ENCODE measurements around the gene MIF4GD.
"Not testable (repeated sequence)": the region's sequence is repeated elsewhere in the genome, so short reads cannot be mapped to it uniquely, and the experiment has no call there.

Gene MIF4GD

DNA sequence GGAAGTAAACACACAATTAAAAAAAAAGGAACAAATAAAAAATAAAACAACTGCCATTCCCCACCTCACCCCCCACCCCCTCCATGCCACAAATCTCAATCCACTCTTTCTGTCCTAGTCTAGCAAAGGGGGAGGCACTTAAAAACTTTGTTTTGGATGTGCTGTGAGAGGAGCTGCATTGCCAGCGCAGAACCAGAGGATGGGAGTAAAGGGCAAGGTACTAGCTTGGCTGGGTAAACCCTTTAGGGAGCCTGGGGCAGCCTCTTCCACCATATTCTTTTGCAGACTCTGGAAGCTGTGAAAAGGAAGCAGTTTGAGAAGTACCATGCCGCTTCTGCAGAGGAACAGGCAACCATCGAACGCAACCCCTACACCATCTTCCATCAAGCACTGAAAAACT lies 8.0 kb downstream of the MIF4GD start:
- TF ChIP-seq, protein P1, sequence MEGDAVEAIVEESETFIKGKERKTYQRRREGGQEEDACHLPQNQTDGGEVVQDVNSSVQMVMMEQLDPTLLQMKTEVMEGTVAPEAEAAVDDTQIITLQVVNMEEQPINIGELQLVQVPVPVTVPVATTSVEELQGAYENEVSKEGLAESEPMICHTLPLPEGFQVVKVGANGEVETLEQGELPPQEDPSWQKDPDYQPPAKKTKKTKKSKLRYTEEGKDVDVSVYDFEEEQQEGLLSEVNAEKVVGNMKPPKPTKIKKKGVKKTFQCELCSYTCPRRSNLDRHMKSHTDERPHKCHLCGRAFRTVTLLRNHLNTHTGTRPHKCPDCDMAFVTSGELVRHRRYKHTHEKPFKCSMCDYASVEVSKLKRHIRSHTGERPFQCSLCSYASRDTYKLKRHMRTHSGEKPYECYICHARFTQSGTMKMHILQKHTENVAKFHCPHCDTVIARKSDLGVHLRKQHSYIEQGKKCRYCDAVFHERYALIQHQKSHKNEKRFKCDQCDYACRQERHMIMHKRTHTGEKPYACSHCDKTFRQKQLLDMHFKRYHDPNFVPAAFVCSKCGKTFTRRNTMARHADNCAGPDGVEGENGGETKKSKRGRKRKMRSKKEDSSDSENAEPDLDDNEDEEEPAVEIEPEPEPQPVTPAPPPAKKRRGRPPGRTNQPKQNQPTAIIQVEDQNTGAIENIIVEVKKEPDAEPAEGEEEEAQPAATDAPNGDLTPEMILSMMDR (conservative IDR thresholded peaks at IDR 0.05): no peak
- H3K27ac ChIP-seq: no peak overlapping the region

DNA sequence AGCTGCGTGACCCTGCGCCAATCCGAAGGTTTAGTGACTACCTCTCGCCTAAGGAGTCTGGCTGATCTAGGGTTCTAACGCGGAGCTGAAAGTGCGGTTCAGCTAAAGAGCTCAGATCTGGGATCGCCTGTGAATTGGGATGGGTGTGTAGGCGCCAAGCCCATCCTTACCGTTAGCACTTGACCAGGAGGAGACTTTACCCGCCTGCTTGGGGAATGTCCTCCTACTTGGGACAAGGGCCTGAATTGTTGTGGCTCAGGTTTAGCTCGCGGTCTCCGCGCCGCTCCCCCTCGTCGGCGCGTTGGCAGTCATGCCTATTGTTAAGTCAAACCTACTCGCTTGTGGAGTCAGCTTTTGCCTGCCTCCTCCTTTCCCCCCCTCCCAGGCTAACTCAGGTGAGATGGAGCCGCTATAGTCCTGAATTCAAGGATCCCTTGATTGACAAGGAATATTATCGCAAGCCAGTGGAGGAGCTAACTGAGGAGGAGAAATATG lies 8.9 kb downstream of the MIF4GD start:
- TF ChIP-seq, protein P1 (conservative IDR thresholded peaks at IDR 0.05): no peak
- H3K27ac ChIP-seq: peak overlapping the region; percentile 97

GRCh38 chr17:75261336-75262111 lies 9.5 kb downstream of the MIF4GD start, which contains the start of the genes GGA3 and MRPS7:
Gene GGA3 (minus strand): TSS chr17:75261606. CDS start chr17:75261587, 19 bp downstream.
Gene MRPS7 (plus strand): TSS chr17:75261879. CDS start chr17:75261901, 22 bp downstream.
- peak within 1 kb of the TSS; percentile 97 for H3K27ac ChIP-seq
- TF ChIP-seq, protein P1 (conservative IDR thresholded peaks at IDR 0.05): no peak

DNA sequence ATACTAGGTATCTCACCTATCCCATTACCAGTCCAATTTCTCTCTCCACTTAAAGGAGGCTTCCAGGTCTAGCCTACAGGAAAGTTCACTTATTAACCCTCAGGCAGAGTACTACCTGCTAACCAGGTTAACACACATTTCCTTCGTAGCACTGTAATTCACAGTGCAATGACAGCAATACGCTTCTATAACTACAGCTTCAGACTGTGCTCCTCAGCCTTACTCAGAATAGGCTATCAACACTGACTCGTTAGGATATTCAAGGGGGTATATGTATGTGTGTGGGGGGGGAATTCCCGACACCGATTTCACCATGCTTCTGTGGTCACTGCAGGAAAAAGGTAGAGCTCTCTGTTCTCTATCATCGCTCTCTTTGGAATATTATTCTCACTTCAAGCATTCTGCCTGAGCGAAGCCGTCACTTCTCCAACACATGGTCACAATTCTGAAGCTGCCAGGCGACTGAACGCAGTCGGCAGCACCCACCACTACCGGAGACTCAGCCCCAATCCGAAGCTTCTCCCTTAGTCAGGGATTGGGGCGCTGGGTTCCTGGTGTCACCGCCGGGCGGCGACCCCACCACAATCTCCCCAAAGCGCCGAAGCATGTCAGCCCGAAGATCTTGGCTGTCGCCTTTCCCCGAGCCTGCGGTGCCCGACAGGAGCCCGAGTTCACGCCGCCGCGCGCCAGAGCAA lies 10.2 kb downstream of the MIF4GD start:
- peak overlapping the region; percentile 97 for H3K27ac ChIP-seq
- TF ChIP-seq, protein P1 (conservative IDR thresholded peaks at IDR 0.05): no peak

GRCh38 chr17:75257228-75257627 lies 13.8 kb downstream of the MIF4GD start:
- not testable (repeated sequence) for H3K27ac ChIP-seq

DNA sequence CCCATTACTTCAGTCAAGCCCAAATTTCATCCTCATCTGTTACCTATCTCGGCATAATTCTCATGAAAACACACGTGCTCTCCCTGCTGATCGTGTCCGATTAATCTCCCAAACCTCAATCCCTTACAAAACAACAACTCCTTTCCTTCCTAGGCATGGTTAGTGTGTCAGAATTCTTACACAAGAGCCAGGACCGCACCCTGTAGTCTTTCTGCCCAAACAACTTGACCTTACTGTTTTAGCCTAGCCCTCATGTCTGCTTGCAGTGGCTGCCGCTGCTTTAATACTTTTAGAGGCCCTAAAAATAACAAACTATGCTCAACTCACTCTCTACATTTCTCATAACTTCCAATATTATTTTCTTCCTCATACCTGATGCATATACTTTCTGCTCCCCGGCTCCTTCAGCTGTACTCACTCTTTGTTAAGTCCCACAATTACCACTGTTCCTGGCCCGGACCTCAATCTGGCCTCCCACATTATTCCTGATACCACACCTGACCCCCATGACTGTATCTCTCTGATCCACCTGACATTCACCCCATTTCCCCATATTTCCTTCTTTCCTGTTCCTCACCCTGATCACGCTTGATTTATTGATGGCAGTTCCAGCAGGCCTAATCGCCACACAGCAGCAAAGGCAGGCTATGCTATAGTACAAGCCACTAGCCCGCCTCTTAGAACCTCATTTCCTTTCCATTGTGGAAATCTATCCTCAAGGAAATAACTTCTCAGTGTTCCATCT lies 14.9 kb downstream of the MIF4GD start:
- not testable (repeated sequence) for H3K27ac ChIP-seq

DNA sequence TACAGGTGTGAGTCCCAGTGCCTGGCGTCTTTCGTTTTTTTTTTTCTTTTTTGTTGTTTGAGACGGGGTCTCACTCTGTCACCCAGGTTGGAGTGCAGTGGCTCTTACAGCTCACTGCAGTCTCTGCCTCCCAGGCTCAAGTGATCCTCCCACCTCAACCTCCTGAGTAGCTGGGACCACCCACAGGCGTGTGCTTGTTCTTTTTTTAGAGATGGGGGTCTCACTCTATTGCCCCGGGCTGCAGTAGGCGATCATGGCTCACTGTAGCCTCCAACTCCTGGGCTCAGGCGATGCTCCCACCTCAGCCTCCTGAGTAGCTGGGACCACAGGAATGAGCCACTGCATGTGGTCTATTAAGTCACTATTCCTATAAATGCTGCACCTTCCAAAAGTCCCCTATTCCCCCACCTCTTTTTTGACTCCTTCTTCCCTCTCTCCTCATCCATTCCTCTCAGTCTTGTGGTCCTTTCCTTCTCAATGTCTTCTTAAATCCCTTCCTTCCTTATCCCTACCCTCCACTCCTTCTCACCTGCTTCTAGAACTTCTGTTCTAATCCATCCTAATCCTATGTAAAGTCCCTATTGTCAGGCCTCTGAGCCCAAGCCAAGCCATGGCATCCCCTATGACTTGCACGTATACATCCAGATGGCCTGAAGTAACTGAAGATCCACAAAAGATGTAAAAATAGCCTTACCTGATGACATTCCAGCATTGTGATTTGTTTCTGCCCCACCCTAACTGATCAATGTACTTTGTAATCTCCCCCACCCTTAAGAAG lies 18.8 kb downstream of the MIF4GD start:
- TF ChIP-seq, protein P1 (conservative IDR thresholded peaks at IDR 0.05): no peak
- no peak overlapping the region for H3K27ac ChIP-seq

All from VCaP (cell line).